ENCODE results near the gene KCNK4. TPM values are rescaled to one million over a fixed set of nuclear protein-coding genes. Genes with fewer than 3 reads are reported as not detected.
A peak's percentile ranks its signal among the peaks of the same experiment; 100 is the strongest.
"Not testable (repeated sequence)": the region's sequence is repeated elsewhere in the genome, so short reads cannot be mapped to it uniquely, and the experiment has no call there.

The KCNK4 gene
- total RNA-seq, 1 donor from 2014 or later, result not detected

GRCh38 chr11:64312947-64313346, 21.8 kb downstream of the KCNK4 start:
- H3K27ac Mint-ChIP-seq, result peak overlapping the region; percentile 81
- peak overlapping the region; percentile 60 for H3K4me3 Mint-ChIP-seq

GRCh38 chr11:64313491-64314145, 22.5 kb downstream of the KCNK4 start:
- peaks cover 10% of the 10 kb centered on the region for H3K4me1 Mint-ChIP-seq (ENCODE audit: unreplicated experiment)
- H3K27ac Mint-ChIP-seq, result peak overlapping the region; percentile 81
- no peak for TF ChIP-seq CTCF (conservative IDR thresholded peaks at IDR 0.05)
- peaks cover 5% of the 10 kb centered on the region for H3K36me3 Mint-ChIP-seq
- H3K4me3 Mint-ChIP-seq, result peak overlapping the region; percentile 60
- no peaks in the 10 kb centered on the region for H3K9me3 Mint-ChIP-seq
- no peak for DNase-seq (ENCODE audit: extremely low spot score, unreplicated experiment)
- no peaks in the 10 kb centered on the region for H3K27me3 Mint-ChIP-seq

More at GRCh38 chr11:64312947-64313346, 21.8 kb downstream of the KCNK4 start:
- Mint-ChIP-seq H3K4me1 (ENCODE audit: unreplicated experiment) (peaks cover 10% of the 10 kb centered on the region), H3K27me3 (no peaks in the 10 kb centered on the region), H3K9me3 (no peaks in the 10 kb centered on the region), H3K36me3 (peaks cover 5% of the 10 kb centered on the region)
- DNase-seq (ENCODE audit: extremely low spot score, unreplicated experiment), result no peak
- no peak for TF ChIP-seq CTCF (conservative IDR thresholded peaks at IDR 0.05)

GRCh38 chr11:64314146-64314804, 23.2 kb downstream of the KCNK4 start:
- peak overlapping the region; percentile 44 for H3K4me3 Mint-ChIP-seq
- peak overlapping the region; percentile 59 for H3K27ac Mint-ChIP-seq
- no peak for DNase-seq (ENCODE audit: extremely low spot score, unreplicated experiment)
- peak; percentile 28 for TF ChIP-seq CTCF (conservative IDR thresholded peaks at IDR 0.05)
- no peaks in the 10 kb centered on the region for H3K27me3 Mint-ChIP-seq
- peaks cover 5% of the 10 kb centered on the region for H3K36me3 Mint-ChIP-seq
- H3K9me3 Mint-ChIP-seq, result no peaks in the 10 kb centered on the region
- H3K4me1 Mint-ChIP-seq (ENCODE audit: unreplicated experiment), result peaks cover 14% of the 10 kb centered on the region

GRCh38 chr11:64314805-64315561, 23.9 kb downstream of the KCNK4 start:
- H3K4me3 Mint-ChIP-seq, result peak overlapping the region; percentile 47

GRCh38 chr11:64315667-64316526, 24.8 kb downstream of the KCNK4 start:
- H3K9me3 Mint-ChIP-seq; H3K27me3 Mint-ChIP-seq; DNase-seq (ENCODE audit: extremely low spot score, unreplicated experiment); H3K36me3 Mint-ChIP-seq: not testable (repeated sequence)
- H3K27ac Mint-ChIP-seq, result peak overlapping the region; percentile 100
- H3K4me1 Mint-ChIP-seq (ENCODE audit: unreplicated experiment), result peaks cover 16% of the 10 kb centered on the region
- peak overlapping the region; percentile 97 for H3K4me3 Mint-ChIP-seq

More at GRCh38 chr11:64314805-64315561, 23.9 kb downstream of the KCNK4 start:
- no peaks in the 10 kb centered on the region for H3K9me3 Mint-ChIP-seq
- peaks cover 16% of the 10 kb centered on the region for H3K4me1 Mint-ChIP-seq (ENCODE audit: unreplicated experiment)
- no peak for DNase-seq (ENCODE audit: extremely low spot score, unreplicated experiment)
- no peak for TF ChIP-seq CTCF (conservative IDR thresholded peaks at IDR 0.05)
- H3K27me3 Mint-ChIP-seq, result no peaks in the 10 kb centered on the region
- peaks cover 5% of the 10 kb centered on the region for H3K36me3 Mint-ChIP-seq
- peak overlapping the region; percentile 59 for H3K27ac Mint-ChIP-seq

Data from type B pancreatic cell (in vitro differentiated cells).